Fibroblast of the aortic adventitia (primary cell): ENCODE results near the gene IDI1. TPM values are rescaled to one million over a fixed set of nuclear protein-coding genes. Genes with fewer than 3 reads are reported as not detected.

ENCODE experiments used
- DNase-seq: peaks from one replicate; pipeline ENCODE4 v3.0.0-alpha.2; 2010; ENCODE audit warnings: low read depth
- H3K4me3 ChIP-seq: 2 replicates; pipeline ENCODE4 v1.5.1; 2011; ENCODE audit warnings: low read depth, mild to moderate bottlenecking, control low read depth, low read length, moderate library complexity
- total RNA-seq: library from RNA; depleted of rRNA; stranded (reverse); fragments of >200 nt; gene quantifications from 2 replicates; pipeline ENCODE4 v1.2.3, GENCODE V29; 2012; ENCODE audit warnings: low replicate concordance
- TF ChIP-seq, protein P1 (sequence below): IDR thresholded peaks from 2 replicates; pipeline ENCODE4 v1.5.1; 2011; ENCODE audit warnings: mild to moderate bottlenecking, low read length, control low read depth, inconsistent platforms; ENCODE audit not compliant: insufficient read depth

The IDI1 gene
- total RNA-seq, 1 donor = 48.1 TPM

DNA sequence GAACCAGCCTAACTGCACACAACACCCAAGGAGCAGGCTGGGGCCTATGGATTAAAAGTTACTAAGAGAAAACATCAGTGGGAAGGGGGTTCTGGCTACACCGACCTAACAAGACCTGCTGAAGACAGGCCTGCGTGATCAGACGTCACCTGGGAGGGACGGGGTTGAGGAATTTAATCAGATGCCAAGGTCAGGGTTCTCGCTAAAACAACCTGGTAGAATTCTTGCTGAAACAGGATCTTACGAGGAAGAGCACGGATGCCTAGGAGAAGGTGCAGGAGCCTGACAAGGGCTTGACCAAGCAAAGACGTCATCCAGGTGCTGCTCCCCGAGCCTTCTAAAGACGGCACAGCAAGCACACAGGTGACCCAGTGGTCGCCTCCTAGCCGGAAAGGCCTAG, 24.8 kb downstream of the IDI1 start:
- TF ChIP-seq, protein P1, sequence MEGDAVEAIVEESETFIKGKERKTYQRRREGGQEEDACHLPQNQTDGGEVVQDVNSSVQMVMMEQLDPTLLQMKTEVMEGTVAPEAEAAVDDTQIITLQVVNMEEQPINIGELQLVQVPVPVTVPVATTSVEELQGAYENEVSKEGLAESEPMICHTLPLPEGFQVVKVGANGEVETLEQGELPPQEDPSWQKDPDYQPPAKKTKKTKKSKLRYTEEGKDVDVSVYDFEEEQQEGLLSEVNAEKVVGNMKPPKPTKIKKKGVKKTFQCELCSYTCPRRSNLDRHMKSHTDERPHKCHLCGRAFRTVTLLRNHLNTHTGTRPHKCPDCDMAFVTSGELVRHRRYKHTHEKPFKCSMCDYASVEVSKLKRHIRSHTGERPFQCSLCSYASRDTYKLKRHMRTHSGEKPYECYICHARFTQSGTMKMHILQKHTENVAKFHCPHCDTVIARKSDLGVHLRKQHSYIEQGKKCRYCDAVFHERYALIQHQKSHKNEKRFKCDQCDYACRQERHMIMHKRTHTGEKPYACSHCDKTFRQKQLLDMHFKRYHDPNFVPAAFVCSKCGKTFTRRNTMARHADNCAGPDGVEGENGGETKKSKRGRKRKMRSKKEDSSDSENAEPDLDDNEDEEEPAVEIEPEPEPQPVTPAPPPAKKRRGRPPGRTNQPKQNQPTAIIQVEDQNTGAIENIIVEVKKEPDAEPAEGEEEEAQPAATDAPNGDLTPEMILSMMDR = no peak
- H3K4me3 ChIP-seq = no peak overlapping the region
- no peak for DNase-seq

- TF ChIP-seq, protein P1 = no peak
- DNase-seq = no peak
- H3K4me3 ChIP-seq = no peak overlapping the region
These were observed 26.5 kb downstream of the IDI1 start for GRCh38 chr10:1022413-1022812.

- TF ChIP-seq, protein P1 = no peak
- no peak overlapping the region for H3K4me3 ChIP-seq
- no peak for DNase-seq
These were observed 28.0 kb downstream of the IDI1 start for GRCh38 chr10:1020958-1021357.

DNA sequence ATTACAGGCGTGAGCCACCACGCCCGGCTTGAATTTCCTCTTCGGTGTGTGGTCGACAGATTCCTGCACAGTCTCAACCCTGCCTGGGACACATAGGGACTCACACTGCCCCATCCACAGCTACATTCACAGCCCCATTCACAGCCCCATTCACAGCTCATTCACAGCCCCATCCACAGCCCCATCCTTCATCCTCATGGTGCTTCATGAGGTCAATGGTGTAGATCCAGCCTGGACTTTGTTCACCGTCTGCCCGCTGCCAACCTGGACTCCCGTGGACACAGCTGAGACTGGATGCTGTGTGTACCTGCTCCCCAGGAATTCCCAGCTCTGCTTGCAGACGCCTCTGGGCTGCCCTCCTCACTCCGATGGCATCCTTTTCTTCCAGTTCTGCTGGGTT, 28.5 kb downstream of the IDI1 start:
- TF ChIP-seq, protein P1 = no peak
- no peak for DNase-seq
- no peak overlapping the region for H3K4me3 ChIP-seq

GRCh38 chr10:1019362-1019761, 29.6 kb downstream of the IDI1 start:
- TF ChIP-seq, protein P1 = no peak
- H3K4me3 ChIP-seq = no peak overlapping the region
- no peak for DNase-seq

- no peak overlapping the region for H3K4me3 ChIP-seq
- no peak for DNase-seq
- TF ChIP-seq, protein P1 = no peak
These were observed 33.2 kb downstream of the IDI1 start for GRCh38 chr10:1015688-1016087.

GRCh38 chr10:1011696-1012095, 37.2 kb downstream of the IDI1 start:
- TF ChIP-seq, protein P1 = no peak

More at GRCh38 chr10:1011696-1012095, 37.2 kb downstream of the IDI1 start:
- no peak overlapping the region for H3K4me3 ChIP-seq
- no peak for DNase-seq
